ENCODE data around the gene PZP.

GRCh38 chr12:9180810-9181209 lies 27.4 kb downstream of the PZP start:
- TF ChIP-seq ZNF224 (CRISPR knock-in tag; IDR thresholded peaks at IDR 0.05) = no peak
- TF ChIP-seq HDAC1 (CRISPR knock-in tag; IDR thresholded peaks at IDR 0.05) = no peak
- TF ChIP-seq POLR2A (IDR thresholded peaks at IDR 0.05; ENCODE audit: insufficient read depth in 1 of 2, low read depth in 2 of 2, low read length in 2 of 2) = no peak
- no peak for TF ChIP-seq ZSCAN29 (CRISPR knock-in tag; conservative IDR thresholded peaks at IDR 0.05)
- TF ChIP-seq MAZ (IDR thresholded peaks at IDR 0.05; ENCODE audit: borderline replicate concordance, low read depth, low read length) = no peak
- TF ChIP-seq MAZ (CRISPR knock-in tag; IDR thresholded peaks at IDR 0.05; ENCODE audit: low read depth) = no peak
- TF ChIP-seq ETV5 (CRISPR knock-in tag; IDR thresholded peaks at IDR 0.05; ENCODE audit: borderline replicate concordance) = no peak
- no peak for TF ChIP-seq CTCF (CRISPR knock-in tag; IDR thresholded peaks at IDR 0.05)
